Measurements from ENCODE around the gene EXOC4. TPM values are rescaled to one million over a fixed set of nuclear protein-coding genes. Genes with fewer than 3 reads are reported as not detected.

EXOC4 gene
- total RNA-seq, 1 donor from 2014 or later, result 94.0 TPM

GRCh38 chr7:133837224-133837623 is 584.3 kb downstream of the EXOC4 start:
- no peak overlapping the region for H3K27ac Mint-ChIP-seq (ENCODE audit: unreplicated experiment)
- no peak for DNase-seq (ENCODE audit: low spot score)
- no peak overlapping the region for H3K4me3 Mint-ChIP-seq (ENCODE audit: unreplicated experiment)
- no peaks in the 10 kb centered on the region for H3K36me3 Mint-ChIP-seq (ENCODE audit: low read depth, unreplicated experiment)
- no peak for TF ChIP-seq CTCF (IDR thresholded peaks at IDR 0.05; ENCODE audit: unreplicated experiment)
- H3K27me3 Mint-ChIP-seq (ENCODE audit: unreplicated experiment), result peaks cover 3% of the 10 kb centered on the region
- H3K4me1 Mint-ChIP-seq (ENCODE audit: unreplicated experiment), result peaks cover 5% of the 10 kb centered on the region
- H3K9me3 Mint-ChIP-seq (ENCODE audit: unreplicated experiment), result no peaks in the 10 kb centered on the region

DNA sequence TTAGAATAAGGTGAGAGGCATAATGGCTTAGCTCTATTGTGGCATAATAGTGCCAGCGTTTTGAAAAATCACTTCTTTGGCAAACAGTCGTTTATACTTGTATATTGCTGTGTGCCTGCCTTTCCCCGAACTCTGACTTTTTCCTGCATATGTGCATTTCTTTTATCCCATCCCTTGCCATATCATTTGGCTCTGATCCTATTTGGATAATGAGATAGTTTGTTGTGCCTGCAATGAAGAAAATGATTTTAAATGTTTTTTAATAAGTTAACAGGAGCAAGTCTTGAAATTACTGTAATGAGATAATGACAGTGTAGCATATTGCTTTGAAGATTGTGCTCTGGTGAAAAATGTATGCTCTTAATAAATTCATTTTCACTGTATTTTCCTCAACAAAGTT is 586.2 kb downstream of the EXOC4 start:
- Mint-ChIP-seq H3K27me3 (ENCODE audit: unreplicated experiment) (peaks cover 2% of the 10 kb centered on the region), H3K4me1 (ENCODE audit: unreplicated experiment) (peaks cover 14% of the 10 kb centered on the region), H3K27ac (ENCODE audit: unreplicated experiment) (no peak overlapping the region), H3K9me3 (ENCODE audit: unreplicated experiment) (no peaks in the 10 kb centered on the region), H3K36me3 (ENCODE audit: low read depth, unreplicated experiment) (no peaks in the 10 kb centered on the region), H3K4me3 (ENCODE audit: unreplicated experiment) (no peak overlapping the region)
- TF ChIP-seq CTCF (IDR thresholded peaks at IDR 0.05; ENCODE audit: unreplicated experiment), result no peak
- no peak for DNase-seq (ENCODE audit: low spot score)

- H3K4me3 Mint-ChIP-seq (ENCODE audit: unreplicated experiment), result no peak overlapping the region
Observed at GRCh38 chr7:133843341-133843740, 590.5 kb downstream of the EXOC4 start.

DNA sequence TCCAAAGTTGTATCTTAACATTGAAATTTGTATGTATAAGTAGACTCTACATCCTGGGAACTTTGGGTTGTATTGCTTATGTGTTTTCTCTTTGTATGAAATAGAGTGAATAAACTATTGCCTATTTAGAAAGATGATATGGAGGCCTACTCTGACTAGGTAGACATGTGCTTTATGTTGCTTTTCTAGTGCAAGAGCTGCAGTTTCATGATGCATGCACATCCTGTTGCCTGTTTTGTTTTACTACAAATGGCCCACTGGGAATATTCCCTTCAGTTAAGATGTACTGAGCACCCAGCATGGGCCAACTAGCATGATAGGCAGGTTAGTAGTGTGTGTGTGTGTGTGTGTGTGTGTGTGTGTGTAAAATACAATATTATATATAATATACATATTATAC is 592.1 kb downstream of the EXOC4 start:
- DNase-seq (ENCODE audit: low spot score), result no peak
- Mint-ChIP-seq H3K4me3 (ENCODE audit: unreplicated experiment) (no peak overlapping the region), H3K9me3 (ENCODE audit: unreplicated experiment) (no peaks in the 10 kb centered on the region), H3K36me3 (ENCODE audit: low read depth, unreplicated experiment) (no peaks in the 10 kb centered on the region), H3K4me1 (ENCODE audit: unreplicated experiment) (peaks cover 14% of the 10 kb centered on the region), H3K27ac (ENCODE audit: unreplicated experiment) (no peak overlapping the region), H3K27me3 (ENCODE audit: unreplicated experiment) (no peaks in the 10 kb centered on the region)
- no peak for TF ChIP-seq CTCF (IDR thresholded peaks at IDR 0.05; ENCODE audit: unreplicated experiment)

More at GRCh38 chr7:133843341-133843740, 590.5 kb downstream of the EXOC4 start:
- Mint-ChIP-seq H3K4me1 (ENCODE audit: unreplicated experiment) (peaks cover 10% of the 10 kb centered on the region), H3K36me3 (ENCODE audit: low read depth, unreplicated experiment) (no peaks in the 10 kb centered on the region), H3K27me3 (ENCODE audit: unreplicated experiment) (no peaks in the 10 kb centered on the region), H3K27ac (ENCODE audit: unreplicated experiment) (no peak overlapping the region), H3K9me3 (ENCODE audit: unreplicated experiment) (no peaks in the 10 kb centered on the region)
- no peak for TF ChIP-seq CTCF (IDR thresholded peaks at IDR 0.05; ENCODE audit: unreplicated experiment)
- no peak for DNase-seq (ENCODE audit: low spot score)

DNA sequence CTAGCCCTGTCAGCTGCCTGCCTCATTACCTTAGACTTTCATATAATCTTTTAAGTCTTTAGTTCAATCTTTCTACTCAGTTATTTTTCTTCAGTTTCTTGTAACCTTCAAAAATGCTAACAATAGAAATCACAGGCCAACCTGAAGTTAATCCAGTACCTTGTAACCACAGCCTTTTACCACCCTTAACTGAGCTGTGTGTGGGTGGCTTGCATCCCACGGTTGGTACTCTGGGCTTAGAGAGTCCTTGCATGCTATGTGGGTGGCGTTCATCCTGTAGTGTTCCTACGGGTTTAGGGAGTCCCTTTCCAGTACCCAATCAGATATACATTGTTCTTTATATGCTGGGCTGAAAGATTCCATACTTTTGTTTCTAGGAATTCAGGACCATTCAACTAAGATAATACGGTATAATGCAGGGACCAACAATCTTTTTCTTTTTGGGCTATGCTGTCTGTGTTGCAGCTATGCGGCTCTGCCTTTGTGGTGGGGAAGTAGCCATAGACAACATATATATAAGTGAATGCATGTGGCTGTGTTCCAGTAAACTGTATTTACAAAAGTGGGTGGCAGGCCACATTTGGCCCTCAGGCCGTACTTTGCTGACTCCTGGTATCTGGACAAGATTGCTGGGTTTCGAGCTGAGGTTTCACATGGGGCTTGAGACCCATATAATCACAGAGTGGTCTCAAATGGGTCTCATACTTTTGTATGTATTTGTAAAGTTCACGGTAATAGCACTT is 593.5 kb downstream of the EXOC4 start:
- no peaks in the 10 kb centered on the region for H3K27me3 Mint-ChIP-seq (ENCODE audit: unreplicated experiment)
- no peak for DNase-seq (ENCODE audit: low spot score)
- no peaks in the 10 kb centered on the region for H3K36me3 Mint-ChIP-seq (ENCODE audit: low read depth, unreplicated experiment)
- no peak overlapping the region for H3K4me3 Mint-ChIP-seq (ENCODE audit: unreplicated experiment)
- TF ChIP-seq CTCF (IDR thresholded peaks at IDR 0.05; ENCODE audit: unreplicated experiment), result no peak
- peaks cover 26% of the 10 kb centered on the region for H3K4me1 Mint-ChIP-seq (ENCODE audit: unreplicated experiment)
- no peaks in the 10 kb centered on the region for H3K9me3 Mint-ChIP-seq (ENCODE audit: unreplicated experiment)
- no peak overlapping the region for H3K27ac Mint-ChIP-seq (ENCODE audit: unreplicated experiment)
